ENCODE measurements around the gene APPL2.
"Not testable (repeated sequence)": the region's sequence is repeated elsewhere in the genome, so short reads cannot be mapped to it uniquely, and the experiment has no call there.

Gene APPL2

DNA sequence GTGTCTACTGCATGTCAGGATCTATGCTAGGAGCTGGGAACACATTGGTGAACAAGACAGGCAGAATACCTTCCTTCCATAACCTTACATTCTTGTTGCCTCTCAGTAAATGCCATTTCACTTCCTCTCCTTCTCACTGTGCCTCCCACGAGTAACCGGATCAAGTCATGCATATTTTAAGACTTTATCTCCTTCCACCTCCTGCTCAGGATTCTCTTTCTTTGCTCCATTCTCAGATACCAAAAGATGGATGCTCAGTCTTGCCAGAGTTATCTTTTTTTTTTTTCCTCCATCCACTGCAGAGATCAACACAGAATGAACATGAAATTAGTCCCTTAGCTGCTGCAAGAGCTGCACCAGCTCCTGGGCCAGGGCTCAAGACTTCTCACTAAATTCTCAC is 20.0 kb upstream of the APPL2 start:
- no peak for DNase-seq

DNA sequence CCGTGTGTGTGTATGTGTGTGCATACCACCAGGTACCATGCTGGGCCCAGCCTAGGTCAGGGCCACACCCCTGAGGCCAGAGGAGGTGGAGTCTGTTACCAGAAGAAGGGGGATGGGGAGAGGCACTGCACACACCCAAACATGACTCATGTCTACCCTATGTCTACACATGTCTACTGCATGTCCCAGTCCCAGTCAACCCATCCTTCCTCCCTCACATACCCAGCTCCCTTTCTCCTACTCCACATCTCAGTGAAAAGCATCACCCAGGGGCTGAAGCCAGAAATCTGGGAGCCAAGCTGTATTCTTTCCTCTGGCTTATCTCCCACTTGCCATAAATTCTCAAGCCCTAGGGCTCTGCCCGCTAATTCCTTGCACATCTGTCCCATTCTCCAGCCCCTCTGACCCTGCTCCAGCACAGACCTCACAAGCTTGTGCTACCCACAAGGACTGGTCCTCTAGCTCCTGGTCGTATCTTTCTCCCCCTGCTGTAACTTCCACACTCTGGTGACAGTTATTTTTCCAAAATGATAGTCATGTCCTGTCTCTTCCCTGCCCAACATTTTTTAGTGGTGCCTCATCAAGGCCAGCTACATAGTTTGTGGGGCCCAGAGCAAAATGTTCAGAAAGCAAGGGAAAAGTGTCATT is 18.0 kb upstream of the APPL2 start:
- no peak for DNase-seq

DNA sequence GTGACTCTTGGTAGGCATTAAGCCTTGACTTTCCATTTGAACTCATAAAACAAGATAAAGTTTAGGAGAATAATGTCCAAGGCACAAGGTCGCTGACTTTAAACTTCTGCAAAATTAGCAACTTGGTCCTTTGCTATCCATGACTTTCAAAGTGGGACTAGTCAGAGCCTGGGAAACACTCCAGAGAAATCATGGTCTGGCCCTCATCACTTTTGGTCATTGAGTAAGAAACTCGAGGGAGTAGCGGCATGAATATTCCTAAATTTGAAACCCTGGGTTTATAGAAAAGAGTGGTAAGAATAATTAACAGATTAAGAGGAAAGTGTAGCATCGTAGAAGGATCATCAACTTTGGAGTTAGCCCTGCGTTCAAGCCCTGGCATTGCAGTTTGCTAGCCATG is 16.9 kb upstream of the APPL2 start:
- no peak for DNase-seq

DNA sequence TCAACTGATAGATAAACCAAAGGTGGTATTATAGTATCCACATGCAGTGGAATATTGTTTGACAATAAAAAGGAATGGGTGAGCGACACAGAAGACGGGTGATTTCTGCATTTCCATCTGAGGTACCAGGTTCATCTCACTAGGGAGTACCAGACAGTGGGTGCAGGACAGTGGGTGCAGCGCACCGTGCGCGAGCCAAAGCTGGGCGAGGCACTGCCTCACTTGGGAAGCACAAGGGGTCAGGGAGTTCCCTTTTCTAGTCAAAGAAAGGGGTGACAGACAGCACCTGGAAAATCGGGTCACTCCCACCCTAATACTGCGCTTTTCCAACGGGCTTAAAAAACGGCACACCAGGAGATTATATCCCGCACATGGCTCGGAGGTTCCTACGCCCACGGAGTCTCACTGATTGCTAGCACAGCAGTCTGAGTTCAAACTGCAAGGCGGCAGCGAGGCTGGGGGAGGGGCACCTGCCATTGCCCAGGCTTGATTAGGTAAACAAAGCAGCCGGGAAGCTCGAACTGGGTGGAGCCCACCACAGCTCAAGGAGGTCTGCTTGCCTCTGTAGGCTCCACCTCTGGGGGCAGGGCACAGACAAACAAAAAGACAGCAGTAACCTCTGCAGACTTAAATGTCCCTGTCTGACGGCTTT is 9.9 kb upstream of the APPL2 start:
- DNase-seq, result not testable (repeated sequence)

DNA sequence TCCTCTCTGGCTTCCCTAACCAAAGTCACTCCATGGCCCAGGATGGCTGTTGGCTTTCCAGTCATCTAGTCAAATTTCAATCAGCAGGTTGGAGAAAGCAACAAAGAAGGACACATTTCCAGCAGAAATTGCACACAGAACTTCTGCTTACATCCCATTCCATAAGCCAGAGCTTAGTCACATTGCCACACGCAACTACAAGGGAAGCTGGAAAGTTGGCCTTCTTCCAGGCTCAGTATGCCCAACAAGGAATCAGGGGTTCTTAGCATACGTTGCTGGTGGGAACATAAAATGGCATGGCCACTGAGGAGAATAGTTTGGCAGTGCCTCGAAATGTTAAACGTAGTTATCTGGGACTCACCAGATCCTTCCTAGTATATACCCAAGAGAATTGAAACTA is 9.3 kb upstream of the APPL2 start:
- DNase-seq, result no peak

DNA sequence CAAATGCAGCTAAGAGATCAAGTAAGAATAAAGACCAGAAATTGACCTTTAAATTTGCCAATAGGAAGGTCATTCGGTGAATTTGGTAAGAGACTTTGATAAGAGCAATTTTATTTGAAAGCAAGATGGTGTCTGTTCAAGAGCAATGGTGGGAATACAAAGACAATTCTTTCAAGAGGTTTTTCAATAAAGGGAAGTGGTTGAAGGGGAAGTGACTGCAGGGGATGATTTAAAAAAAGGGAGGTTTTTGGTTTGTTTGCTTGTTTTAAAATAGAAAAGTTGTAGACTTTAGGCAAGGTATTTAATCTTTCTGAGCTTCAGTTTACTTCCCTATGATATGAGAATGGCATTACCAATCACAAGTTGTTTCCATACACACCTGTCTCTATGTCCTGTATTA is 4.3 kb upstream of the APPL2 start:
- DNase-seq, result no peak

DNA sequence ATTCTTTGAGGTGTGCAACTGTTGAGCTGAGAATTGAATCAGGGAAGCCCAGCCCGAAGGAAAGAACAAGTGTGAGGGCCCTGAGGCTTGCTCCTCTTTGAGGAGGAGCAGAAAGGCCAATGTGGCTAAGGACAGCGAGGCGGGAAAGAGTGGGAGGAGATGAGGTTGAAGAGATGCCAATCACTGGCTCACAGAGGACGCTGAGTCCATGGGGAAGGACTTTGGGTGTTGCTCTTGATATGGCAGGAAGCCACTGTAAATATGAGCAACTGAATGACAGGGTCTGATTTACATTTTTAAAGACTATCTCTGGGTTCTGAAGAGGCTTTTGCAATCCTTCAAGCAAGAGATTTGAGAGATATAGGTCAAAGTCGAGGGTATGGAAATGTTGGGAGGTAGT is 3.3 kb upstream of the APPL2 start:
- no peak for DNase-seq

DNA sequence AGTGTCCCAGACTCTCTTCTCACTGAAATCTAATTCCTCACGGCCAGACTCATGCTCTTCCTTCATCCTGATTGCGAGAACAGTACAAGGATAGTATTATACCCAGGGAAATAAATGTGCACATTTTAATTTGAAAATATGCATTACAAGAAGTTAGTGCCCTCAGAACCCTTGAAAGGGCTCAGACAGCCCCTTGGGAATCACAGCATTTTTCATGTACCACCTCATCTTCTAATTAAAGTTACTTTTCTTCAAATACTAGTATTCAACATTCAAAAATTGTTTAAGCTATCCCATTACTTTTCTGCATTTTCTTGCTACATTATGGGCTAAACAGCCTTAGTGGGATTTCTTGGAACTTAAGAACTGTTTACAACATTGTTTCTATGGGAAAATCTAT is 1.7 kb upstream of the APPL2 start:
- no peak for DNase-seq

DNA sequence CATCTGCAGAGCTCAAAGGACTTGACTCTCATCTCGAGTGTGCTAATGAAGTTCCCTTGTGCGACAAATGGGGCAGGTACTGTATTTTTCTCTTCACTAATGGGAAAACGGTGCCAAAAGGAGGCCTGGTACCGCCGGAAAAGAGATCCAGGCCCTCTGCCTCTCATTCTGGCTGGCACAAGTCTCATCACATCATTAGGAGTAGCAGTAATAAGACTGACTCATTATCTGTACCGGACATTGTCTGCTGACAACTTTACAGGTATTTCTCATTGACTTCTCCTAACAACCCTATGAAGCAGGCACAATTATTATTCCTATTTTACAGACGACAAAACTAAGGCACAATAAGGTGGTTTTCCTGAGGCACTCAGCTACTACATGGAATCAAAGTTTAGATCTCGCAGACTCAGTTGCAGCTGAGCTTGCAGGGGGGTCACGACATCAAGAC is 668 bp downstream of the APPL2 start:
- DNase-seq, result no peak

DNA sequence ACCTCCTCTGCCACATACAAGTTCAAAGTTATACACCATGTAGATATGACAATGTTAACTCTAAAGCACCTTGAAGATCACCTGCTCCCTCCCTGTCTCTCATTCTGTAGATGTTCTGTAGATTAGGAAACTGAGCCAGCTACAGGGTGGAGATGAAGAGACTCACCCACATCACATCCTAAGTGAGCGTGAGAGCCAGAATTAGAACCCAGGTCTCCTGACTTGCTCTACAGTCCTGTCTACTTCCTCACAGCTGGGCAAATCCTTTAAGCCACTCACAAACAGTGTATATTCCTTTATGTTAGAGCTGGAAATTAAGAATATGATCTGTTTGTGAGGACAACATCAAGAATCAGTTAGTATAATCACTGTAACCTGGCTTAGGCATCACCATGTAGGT is 1.8 kb downstream of the APPL2 start:
- DNase-seq, result no peak

DNA sequence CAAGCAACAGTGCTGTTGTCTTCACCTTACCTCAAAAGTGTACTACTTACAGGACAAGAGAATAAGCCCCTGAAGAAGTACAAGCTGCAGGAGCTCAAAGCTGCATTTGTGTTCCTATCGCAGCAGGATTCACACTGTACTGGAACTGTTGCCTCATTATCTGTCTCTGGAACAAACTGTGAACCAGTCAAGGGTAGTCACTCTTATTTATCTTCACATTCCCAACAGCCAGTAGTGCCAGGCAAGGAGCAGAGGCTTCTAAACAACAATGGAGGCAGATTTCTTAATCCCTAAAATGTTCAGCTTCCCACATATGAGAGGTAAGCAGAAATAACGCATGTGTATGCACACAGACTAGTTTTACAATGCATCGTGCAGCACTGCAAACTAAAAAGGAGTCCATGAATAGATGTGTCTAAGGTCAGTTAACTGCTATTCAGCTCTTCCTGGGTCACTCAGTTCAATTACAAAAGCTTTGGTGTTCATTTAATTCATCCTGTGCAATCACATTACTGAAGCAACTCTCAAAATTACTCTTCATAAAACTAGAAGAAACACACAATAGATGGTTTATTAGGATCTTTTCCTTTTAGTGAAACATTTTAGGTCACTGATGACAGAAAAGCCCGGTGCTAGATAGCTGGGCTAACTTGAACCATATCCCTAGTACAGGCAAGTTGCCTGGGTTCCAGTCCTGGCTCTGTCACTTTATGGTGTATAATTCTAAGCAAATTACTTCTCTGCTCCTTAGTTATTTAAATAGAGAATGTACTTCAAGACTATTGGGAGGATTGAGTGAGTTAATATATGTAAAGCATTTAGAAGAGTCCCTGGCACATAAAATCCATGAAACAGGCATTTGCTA is 2.7 kb downstream of the APPL2 start:
- no peak for DNase-seq

DNA sequence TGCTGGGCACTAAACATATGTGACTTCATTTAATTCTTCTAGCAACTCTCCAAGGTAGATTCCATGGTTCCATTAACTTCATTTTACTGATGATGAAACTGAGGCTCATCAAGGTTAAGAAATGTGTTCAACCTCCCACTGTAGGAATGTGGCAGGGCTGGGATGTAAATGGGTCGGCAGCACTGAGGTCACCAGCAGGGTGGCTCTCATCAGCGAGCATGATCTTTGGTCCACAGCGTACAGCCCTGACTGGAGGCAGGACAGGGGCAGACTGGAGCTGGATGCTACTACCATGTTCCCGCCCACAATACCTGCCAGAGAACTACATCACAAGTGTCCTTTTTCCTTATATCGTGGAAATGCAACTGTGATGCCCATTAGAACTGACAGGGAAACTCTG is 4.6 kb downstream of the APPL2 start:
- no peak for DNase-seq

DNA sequence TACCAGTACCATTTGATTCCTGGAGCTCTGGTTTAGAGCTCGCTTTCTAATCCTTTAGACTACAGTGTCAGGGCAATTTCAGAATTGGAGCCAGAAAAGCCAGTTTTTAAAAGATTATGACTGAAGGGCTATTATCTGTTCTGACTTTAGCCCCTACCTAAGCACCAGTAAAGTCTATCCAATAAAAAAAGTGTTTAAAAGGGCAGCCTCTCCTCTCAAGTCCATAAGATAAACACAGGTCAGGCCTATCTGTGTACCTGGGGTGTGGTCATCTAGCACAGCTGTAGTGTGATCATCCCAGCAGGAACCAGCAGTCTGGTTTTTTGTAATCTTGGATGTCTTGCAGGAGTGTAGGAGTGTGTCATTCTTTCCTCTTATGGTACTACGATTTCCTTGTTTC is 6.6 kb downstream of the APPL2 start:
- no peak for DNase-seq

DNA sequence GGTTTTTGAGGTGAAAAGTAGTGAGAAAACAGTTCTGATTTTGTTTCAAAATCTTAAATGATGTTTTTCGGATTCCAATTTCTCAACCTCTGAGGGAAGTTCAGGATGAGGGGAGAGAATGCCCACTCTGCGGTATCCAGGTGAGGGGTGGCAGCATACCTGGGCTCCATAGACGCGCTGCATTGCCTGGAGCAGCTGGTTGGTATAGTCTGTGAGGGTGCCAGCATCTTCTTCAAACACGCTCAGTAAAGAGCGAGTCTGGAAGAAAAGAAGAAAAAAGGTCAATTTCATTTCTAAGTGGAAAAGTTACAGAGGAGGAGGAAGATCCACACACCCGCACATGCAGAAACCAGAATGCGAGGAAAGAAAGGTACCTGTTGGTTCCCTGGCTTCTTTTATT is 7.0 kb downstream of the APPL2 start:
- DNase-seq, result no peak

DNA sequence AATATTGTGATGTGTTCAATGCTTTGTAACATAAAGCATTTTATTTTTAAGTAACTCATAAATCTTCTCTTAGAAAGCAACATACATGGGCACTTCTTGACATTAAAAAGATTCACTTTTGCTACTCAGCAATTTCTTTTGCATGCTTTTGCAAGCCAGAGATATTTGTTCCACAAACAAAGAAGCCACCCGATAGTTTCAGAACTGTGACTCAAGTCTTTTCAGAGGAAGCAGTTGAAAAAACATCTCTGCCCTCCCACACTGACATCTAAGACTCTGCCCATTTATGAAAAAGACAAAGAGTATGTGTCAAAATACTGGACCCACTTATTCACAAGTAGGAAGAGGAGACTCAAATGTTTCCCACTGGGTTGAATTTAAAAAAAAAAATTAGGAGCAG is 7.5 kb downstream of the APPL2 start:
- no peak for DNase-seq

DNA sequence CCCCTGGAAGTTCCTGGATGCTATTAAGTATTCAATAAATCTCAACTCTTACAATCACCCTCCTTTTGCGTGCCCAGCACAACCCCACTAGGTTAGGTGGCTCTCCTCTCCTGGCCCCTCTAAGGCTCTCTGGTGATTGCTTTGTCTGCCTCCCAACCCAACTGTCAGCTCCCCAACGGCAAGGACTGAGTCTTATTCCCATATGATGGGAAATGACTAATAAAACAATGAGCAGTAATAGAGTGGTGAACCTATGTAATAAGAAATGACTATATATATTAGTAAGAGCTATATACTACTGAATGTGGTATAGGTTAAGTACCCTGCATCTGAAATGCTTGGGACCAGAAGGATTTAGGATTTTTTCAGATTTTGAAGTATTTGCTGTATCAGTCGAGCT is 8.1 kb downstream of the APPL2 start:
- no peak for DNase-seq

DNA sequence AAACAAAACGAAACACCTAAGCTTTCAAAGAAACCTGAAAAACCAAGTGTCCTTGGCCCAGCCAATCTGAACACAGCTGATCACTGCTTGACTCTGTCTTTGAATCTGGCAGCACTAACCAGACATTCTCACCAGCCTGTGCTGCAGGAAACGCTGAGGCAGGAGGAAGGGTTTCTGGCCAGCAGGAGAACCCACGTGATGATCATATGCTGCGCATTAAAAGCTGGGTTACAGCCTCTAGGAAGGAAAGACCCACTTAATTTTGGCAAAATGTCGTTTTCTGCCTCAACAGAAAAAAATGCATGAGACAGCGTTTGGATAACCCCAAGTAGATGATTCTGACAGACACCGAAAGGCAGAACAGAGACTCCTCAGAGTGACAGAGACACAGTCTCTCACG is 9.8 kb downstream of the APPL2 start:
- no peak for DNase-seq

DNA sequence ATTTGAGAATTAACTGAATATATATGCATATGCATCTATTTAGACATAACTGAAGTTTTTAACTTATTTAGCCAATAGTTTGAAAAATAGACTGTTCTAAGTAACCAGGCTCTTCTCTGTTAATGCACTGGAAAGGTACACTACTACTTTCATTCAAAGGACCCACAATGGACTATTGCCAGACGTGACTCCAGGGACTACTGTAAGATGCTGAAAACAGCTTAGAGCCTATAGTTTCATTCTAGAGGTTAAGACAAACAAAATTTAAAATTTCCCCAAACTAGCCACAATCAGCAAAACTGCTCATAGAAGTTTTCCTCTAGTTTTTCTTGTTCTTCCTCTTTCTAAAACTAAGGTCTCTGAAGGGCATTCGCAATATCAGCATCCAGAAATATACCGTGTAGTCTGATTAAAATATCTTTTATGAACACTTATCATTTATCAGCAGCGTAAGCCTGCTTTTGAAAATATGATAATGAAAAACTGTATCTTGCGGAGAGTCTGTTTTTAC is 10.4 kb downstream of the APPL2 start:
- DNase-seq, result no peak

DNA sequence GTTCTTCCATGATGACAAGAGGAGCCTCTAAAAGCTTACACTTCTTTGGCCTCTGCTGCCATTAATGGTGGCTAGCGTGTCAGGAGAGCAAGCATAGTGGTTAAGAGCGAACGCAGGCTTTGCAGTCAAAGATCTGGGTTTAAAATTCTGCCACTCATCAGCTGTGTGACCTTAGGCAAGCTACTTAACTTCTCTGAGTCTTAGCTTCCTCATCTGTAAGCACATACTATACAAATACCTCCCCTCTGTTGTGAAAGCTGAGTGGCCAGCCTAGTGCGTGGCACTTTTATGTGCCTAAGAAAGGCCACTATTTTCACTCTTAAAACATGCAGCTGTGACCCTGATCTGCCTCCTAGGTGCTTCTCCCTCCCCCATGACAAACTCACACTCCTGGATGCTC is 11.6 kb downstream of the APPL2 start:
- DNase-seq, result no peak

DNA sequence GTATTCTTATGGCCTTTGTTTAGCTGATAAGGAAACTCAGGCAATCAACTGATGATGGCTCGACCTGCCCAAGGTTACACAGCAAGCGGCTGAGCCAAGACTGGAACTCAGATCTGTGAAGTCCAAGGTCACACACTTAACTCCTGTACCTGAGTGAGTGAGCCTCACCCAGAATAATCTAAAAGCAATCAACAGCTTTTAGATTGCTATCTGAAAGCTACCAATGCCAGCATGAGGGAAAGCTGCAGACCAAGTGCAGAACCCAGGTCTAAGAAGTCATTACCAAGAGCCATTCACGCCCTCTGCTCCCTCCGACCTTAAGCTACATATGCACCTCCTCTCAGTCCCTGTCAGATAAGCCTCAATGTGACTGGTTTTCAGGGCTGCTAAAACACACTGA is 12.1 kb downstream of the APPL2 start:
- no peak for DNase-seq

DNA sequence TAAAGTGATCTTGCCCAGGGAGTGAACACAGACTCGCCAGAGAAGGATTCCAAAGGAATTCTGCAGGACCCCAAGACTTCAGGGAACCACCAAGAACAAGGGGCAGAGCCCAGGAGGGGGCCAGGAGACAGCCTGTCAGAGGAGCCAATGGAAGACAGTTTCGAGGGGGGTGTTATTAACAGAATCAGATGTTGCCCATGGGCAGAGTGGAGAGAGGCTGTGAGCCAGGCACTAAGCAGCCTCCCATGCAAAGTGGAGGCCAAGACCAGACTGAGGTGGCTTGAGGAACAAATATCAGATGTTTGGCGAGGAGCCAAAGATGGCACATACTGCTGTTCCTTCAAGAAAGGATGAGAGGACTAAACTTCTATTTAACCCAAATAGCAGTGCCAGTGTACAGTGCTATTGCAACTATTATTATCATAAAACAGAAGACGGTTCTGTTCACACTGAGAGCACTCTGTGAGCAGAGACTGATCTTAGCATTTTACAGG is 12.6 kb downstream of the APPL2 start:
- no peak for DNase-seq

DNA sequence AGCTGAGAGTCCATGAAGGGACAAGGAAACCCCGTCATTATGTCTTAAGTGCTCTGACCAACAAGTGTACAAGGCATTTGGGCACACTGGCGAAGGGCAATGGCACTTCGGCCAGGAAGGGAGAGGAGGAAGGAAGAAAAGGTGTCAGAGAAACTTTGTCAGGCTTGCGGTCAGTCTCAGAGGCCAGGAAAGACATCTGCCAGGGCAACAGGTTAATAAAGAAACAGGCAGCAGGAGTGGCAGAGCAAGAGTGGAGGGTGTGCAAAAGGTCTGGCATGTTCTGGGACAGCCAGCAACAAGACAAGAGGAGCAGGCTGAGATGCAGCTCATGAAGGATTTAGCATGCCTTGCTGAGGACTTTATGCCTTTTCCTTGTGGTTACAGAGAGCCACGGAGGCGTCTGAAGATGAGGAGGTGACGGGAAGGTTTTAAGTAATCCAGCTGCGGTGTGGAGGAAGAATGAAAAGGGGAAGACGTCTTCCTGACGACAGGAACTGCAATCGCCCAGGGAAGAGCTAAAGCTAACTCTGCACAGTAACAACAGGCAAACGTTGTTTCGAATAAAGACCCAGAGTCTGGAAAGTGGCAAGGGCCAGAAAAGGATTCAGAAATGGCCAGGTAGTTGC is 13.1 kb downstream of the APPL2 start:
- DNase-seq, result no peak

DNA sequence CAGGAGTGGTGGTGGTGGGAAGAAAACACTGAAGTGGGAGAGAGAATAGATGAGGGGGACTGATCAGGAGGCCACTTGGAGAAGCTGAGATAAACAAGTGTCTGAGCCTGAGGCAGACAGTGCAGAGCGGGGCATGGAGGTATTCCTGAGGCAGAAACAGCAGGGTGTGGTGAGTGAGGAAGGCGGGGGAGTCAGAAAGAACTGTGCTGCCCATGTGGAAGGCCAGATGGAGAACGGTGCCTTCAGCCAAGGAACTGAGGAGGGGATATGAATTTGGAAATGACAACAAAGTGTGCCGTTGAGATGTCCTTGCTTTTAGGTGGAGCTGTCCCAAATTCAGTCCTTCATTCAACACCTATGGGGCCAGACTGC is 13.7 kb downstream of the APPL2 start:
- no peak for DNase-seq
